Nephron (organoid): Measurements from ENCODE around the gene PPP1R13B.

Source experiments
- H3K27ac Mint-ChIP-seq, 3 experiments: 2 replicates each; pipeline ENCODE4 v1.8.0; 2020; ENCODE audit warnings: mixed read lengths in 3 of 3, mild to moderate bottlenecking in 2 of 3, moderate library complexity in 1 of 3
- H3K27me3 Mint-ChIP-seq: 2 replicates; pipeline ENCODE4 v1.8.0; 2021; ENCODE audit warnings: low read depth, mild to moderate bottlenecking, moderate library complexity, mixed read lengths
- H3K36me3 Mint-ChIP-seq: 2 replicates; pipeline ENCODE4 v1.8.0; 2020; ENCODE audit warnings: low read depth, mixed read lengths
- H3K4me1 Mint-ChIP-seq: 2 replicates; pipeline ENCODE4 v1.8.0; 2020; ENCODE audit warnings: mixed read lengths
- H3K4me3 Mint-ChIP-seq, 3 experiments: 2 replicates each; pipeline ENCODE4 v1.8.0; 2020; ENCODE audit warnings: mild to moderate bottlenecking in 3 of 3, mixed read lengths in 3 of 3, moderate library complexity in 2 of 3
- H3K9me3 Mint-ChIP-seq: 2 replicates; pipeline ENCODE4 v1.8.0; 2020; ENCODE audit warnings: mixed read lengths
- TF ChIP-seq, protein P1 (sequence below), 3 experiments: fragments of 200-600 bp; sonication (generic); IDR thresholded peaks; one replicate each; pipeline ENCODE4 v1.5.0; 2021; ENCODE audit warnings: antibody characterized with exemption in 3 of 3; ENCODE audit not compliant: unreplicated experiment in 3 of 3

PPP1R13B gene

DNA sequence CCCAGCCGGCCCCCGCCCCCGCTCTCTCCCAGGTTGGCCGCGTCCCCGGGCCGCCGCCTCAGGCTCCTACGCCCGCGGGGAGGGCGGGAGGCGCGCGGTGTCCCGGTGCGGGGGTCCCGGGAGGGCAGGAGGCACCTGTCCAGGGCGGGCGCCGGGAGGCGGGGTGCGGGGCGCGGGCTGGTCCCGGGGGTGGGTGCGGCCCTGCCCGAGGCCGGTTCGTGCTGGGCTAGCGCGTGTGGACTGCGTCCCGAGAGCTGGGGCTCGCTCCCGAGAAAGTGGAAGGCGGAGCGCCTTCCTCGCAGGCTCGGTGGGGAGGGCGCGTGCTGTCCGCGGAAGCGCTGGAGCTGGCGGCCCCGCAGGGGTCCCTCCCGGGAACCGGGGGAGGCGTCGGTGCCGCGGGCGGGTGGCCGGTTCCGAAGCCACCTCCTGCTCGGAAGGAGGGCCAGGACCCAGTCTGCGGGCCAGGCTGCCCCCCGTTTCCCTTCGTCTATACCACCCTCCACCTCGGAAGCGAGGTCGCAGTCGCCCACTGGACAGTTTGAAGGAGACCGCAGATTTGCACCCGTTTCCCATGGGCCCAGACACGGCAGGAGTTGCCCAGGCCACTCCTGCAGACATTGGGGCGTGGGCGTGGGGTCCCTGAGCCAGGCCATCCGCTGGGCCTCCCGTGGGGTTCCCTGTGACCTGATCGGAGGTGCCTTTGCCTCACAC lies 131.1 kb downstream of the PPP1R13B start:
- Mint-ChIP-seq H3K4me1 (peaks cover 51% of the 10 kb centered on the region), H3K4me3 (peak overlapping the region; percentile 82 to 85 (median 83)), H3K27ac (peak overlapping the region in 1 of 3 experiments; percentile 53), H3K9me3 (no peaks in the 10 kb centered on the region), H3K36me3 (peaks cover 7% of the 10 kb centered on the region), H3K27me3 (no peaks in the 10 kb centered on the region)
- TF ChIP-seq, protein P1, sequence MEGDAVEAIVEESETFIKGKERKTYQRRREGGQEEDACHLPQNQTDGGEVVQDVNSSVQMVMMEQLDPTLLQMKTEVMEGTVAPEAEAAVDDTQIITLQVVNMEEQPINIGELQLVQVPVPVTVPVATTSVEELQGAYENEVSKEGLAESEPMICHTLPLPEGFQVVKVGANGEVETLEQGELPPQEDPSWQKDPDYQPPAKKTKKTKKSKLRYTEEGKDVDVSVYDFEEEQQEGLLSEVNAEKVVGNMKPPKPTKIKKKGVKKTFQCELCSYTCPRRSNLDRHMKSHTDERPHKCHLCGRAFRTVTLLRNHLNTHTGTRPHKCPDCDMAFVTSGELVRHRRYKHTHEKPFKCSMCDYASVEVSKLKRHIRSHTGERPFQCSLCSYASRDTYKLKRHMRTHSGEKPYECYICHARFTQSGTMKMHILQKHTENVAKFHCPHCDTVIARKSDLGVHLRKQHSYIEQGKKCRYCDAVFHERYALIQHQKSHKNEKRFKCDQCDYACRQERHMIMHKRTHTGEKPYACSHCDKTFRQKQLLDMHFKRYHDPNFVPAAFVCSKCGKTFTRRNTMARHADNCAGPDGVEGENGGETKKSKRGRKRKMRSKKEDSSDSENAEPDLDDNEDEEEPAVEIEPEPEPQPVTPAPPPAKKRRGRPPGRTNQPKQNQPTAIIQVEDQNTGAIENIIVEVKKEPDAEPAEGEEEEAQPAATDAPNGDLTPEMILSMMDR (IDR thresholded peaks at IDR 0.05; ENCODE audit: unreplicated experiment in 3 of 3): no peak

DNA sequence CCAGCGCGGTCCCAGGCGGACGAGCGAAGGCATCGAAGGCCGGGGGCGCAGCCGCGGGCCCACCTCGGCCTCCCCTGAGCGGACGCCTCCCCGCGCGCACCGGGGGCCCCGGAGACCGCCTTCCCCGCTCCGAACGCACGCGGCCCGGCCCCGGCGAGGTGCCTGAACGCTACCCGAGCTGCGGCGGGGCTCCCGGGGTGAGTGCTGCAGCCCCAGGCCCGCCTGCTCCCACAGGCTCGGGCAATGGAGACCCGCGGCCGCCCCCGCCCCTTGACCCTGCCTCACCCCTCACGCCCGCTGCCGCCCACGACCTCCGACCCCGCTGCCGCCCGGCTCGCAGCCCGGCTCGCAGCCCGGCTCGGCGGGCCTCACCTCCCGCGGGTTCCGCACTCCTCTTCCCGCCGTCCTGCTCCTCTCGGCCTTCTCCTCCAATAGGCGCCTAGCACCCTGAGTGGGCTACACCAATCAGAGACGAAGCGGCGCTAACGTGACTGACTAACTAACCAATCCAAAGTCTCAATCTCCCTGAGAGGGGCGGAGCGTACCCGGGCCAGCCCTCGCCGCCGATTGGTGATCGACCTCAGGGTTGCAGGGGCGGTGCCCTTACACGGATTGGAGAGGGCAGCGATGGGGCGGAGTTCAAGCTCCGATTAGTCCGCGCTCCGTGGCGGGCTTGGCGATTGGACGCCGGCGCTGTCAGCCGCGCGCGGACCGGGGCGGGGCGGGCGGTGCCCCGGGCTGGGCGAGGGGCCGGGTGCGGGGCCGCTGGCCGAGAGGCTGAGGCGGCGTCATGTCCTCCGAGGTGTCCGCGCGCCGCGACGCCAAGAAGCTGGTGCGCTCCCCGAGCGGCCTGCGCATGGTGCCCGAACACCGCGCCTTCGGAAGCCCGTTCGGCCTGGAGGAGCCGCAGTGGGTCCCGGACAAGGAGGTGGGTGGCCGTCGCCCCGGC lies 132.0 kb downstream of the PPP1R13B start, which contains the start of the genes XRCC3 and ZFYVE21:
Gene XRCC3 (minus strand): TSS at position 400 of the 949 bp plus-strand sequence. CDS start 4,364 bp downstream, outside the sequence.
Gene ZFYVE21 (plus strand): TSS at position 759 of the 949 bp plus-strand sequence. CDS start 32 bp downstream, at position 791.
- no peaks in the 10 kb centered on the region for H3K9me3 Mint-ChIP-seq
- peak within 1 kb of the TSS; percentile 53 to 73 (median 58) for H3K27ac Mint-ChIP-seq
- peaks cover 48% of the 10 kb centered on the region for H3K4me1 Mint-ChIP-seq
- peaks cover 7% of the 10 kb centered on the region for H3K36me3 Mint-ChIP-seq
- no peaks in the 10 kb centered on the region for H3K27me3 Mint-ChIP-seq
- TF ChIP-seq, protein P1 (IDR thresholded peaks at IDR 0.05; ENCODE audit: unreplicated experiment in 3 of 3): no peak
- H3K4me3 Mint-ChIP-seq: peak within 1 kb of the TSS; percentile 87 to 95 (median 90)

DNA sequence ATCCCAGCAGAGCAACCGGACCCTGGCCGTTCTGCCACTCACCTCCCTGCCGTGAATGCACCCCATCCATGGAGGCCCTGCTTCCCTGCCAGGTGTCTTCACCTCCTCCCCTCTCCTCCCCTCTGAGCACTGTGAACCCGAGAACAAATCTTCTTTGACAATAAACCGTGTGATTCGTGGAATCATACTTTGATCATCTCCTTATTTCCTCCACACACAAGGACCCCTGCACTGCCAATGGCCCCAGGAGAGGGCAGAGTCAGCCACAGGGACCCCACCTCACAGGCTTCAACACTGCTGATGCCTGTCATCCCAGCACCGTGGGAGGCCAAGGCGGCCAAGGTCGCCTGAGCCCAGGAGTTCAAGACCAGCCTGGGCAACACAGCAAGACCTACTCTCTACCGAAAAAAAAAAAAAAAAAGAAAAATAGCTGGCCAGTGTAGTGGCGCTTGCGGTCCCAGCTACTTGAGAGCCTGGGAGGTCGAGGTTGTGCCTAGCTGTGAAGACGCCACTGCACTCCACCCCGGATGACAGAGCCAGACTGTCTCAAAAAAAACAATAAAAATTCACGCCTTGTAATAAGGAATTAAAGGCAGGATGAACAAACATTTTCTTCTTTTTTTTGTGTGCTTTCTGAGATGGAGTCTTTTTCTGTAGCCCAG lies 133.2 kb downstream of the PPP1R13B start:
- H3K27ac Mint-ChIP-seq: no peak overlapping the region
- H3K27me3 Mint-ChIP-seq: no peaks in the 10 kb centered on the region
- peaks cover 37% of the 10 kb centered on the region for H3K4me1 Mint-ChIP-seq
- H3K4me3 Mint-ChIP-seq: peak overlapping the region; percentile 76 to 90 (median 87)
- TF ChIP-seq, protein P1 (IDR thresholded peaks at IDR 0.05; ENCODE audit: unreplicated experiment in 3 of 3): no peak
- H3K36me3 Mint-ChIP-seq: peaks cover 7% of the 10 kb centered on the region
- H3K9me3 Mint-ChIP-seq: no peaks in the 10 kb centered on the region

DNA sequence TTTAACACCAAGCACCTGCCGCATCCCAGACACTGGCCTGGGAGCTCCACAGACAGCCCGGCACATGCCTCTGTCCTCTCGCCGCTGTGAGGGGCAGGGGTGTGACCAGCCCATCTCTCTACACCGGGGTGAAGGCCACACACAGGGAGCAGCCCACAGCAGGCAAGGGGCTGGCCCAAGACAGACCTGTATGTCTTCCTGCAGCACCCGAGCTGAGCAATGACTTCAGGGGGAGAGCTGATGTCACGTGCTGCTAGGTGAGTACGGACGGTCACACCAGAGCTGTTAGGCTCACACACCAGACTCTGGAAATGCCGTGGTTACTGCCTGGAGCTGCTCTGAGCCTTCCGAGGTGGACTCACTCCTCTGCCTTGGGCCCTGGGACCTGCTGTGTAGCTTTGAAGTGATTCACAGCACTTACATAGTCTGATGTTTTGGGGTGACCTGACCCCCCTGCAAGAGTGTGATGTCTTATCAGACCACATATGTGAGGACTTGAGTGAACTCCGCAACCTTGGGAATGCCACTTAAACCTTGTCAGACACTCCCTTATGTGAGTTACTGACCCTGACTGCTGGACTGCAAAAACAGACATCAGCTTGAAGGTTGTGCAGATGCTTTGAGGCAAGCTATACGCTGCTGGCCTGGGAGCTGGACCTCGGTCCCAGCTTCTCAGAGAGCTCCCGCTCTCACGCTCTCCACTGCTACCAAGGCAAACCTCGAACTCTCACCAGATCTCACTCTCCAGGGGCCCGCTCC lies 133.9 kb downstream of the PPP1R13B start:
- Mint-ChIP-seq H3K27me3 (no peaks in the 10 kb centered on the region), H3K4me1 (peaks cover 32% of the 10 kb centered on the region), H3K9me3 (no peaks in the 10 kb centered on the region), H3K27ac (no peak overlapping the region), H3K4me3 (peak overlapping the region; percentile 76 to 90 (median 87)), H3K36me3 (peaks cover 7% of the 10 kb centered on the region)
- TF ChIP-seq, protein P1 (IDR thresholded peaks at IDR 0.05; ENCODE audit: unreplicated experiment in 3 of 3): no peak

DNA sequence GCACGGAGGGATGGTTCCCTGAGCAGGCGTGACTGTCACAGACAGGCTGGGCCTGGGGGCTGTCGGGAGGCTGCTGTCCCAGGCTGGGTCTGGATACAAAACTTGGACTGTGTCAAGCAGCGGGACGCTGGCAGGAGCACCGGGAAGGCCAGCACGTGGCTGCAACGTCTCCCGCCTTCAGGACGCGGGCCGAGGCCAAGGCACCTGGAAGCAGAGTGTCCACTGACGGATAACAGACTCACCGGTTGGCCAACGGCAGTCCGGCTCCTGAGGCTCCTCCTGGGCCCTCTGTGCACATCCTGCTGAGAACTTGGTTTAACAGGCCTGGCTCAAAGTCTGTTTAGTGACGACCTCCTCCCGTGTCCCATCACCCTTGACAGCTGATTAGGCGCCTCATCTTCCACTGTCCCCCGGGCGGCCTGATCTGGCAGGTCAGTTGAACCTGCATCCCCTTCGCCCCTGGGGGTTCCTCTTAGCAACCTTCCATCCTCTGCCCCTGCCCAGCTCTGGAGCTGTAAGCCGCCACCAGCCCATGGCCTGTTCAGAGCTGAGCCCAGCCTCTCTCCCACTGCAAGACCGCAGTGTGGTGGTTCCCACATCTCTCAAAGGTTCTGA lies 134.6 kb downstream of the PPP1R13B start:
- Mint-ChIP-seq H3K27me3 (no peaks in the 10 kb centered on the region), H3K9me3 (no peaks in the 10 kb centered on the region), H3K4me1 (peaks cover 24% of the 10 kb centered on the region), H3K27ac (no peak overlapping the region), H3K4me3 (peak overlapping the region in 2 of 3 experiments; percentile 44 to 60), H3K36me3 (peaks cover 5% of the 10 kb centered on the region)
- TF ChIP-seq, protein P1 (IDR thresholded peaks at IDR 0.05; ENCODE audit: unreplicated experiment in 3 of 3): no peak
